Limb (tissue), 2 donors: ENCODE measurements around the gene UCP2.
A peak's percentile ranks its signal among the peaks of the same experiment; 100 is the strongest.

Experiments
- DNase-seq, 2 donors: peaks; one replicate each; pipeline ENCODE4 v3.0.0-alpha.2; 2016; ENCODE audit errors: extremely low spot score in 2 of 2

UCP2 gene

GRCh38 chr11:73982595-73982989 is at the start of gene UCP2:
Gene UCP2 (minus strand): TSS chr11:73982843. CDS start chr11:73978378, 4,465 bp downstream.
- DNase-seq = peak; percentile 71 to 89

GRCh38 chr11:74030723-74031676 is 48.4 kb upstream of the UCP2 start:
- DNase-seq = no peak

GRCh38 chr11:74025467-74026166 is 43.0 kb upstream of the UCP2 start:
- DNase-seq = no peak

- DNase-seq = no peak
Observed at GRCh38 chr11:74024261-74025029, 41.8 kb upstream of the UCP2 start.

- DNase-seq = no peak
Observed at GRCh38 chr11:74023276-74023675, 40.6 kb upstream of the UCP2 start.

GRCh38 chr11:74022546-74022945 is 39.9 kb upstream of the UCP2 start:
- no peak for DNase-seq

- DNase-seq = no peak
Observed at GRCh38 chr11:74021998-74022397, 39.4 kb upstream of the UCP2 start.

GRCh38 chr11:74020539-74020938 is 37.9 kb upstream of the UCP2 start:
- DNase-seq = no peak

GRCh38 chr11:74019860-74020259 is 37.2 kb upstream of the UCP2 start:
- no peak for DNase-seq

GRCh38 chr11:74019104-74019738 is 36.6 kb upstream of the UCP2 start:
- no peak for DNase-seq

GRCh38 chr11:74018331-74019005 is 35.8 kb upstream of the UCP2 start:
- DNase-seq = no peak

- no peak for DNase-seq
Observed at GRCh38 chr11:74017631-74018030, 35.0 kb upstream of the UCP2 start.

- no peak for DNase-seq
Observed at GRCh38 chr11:74015919-74016684, 33.5 kb upstream of the UCP2 start.

- DNase-seq = no peak
Observed at GRCh38 chr11:74014880-74015279, 32.2 kb upstream of the UCP2 start.

GRCh38 chr11:74013141-74013540 is 30.5 kb upstream of the UCP2 start:
- no peak for DNase-seq

- DNase-seq = no peak
Observed at GRCh38 chr11:74012074-74012809, 29.6 kb upstream of the UCP2 start.

GRCh38 chr11:74011360-74012073 is 28.9 kb upstream of the UCP2 start:
- no peak for DNase-seq
